GM10266 (cell line): Measurements from ENCODE around the gene SEPTIN3.

Experiments used
- DNase-seq: peaks from one replicate; pipeline ENCODE4 v3.0.0; 2012; ENCODE audit errors: extremely low spot score
- CTCF ChIP-seq: IDR thresholded peaks from 2 replicates; pipeline ENCODE4 v1.5.1; 2012; ENCODE audit warnings: mild to moderate bottlenecking, low read depth; ENCODE audit not compliant: control insufficient read depth, insufficient read depth; ENCODE audit errors: missing control alignments

SEPTIN3 gene

GRCh38 chr22:41952713-41953112 is 16.5 kb upstream of the SEPTIN3 start:
- no peak for DNase-seq
- TF ChIP-seq CTCF, result no peak

GRCh38 chr22:41957941-41958556 is 11.2 kb upstream of the SEPTIN3 start:
- no peak for DNase-seq
- no peak for TF ChIP-seq CTCF

DNA sequence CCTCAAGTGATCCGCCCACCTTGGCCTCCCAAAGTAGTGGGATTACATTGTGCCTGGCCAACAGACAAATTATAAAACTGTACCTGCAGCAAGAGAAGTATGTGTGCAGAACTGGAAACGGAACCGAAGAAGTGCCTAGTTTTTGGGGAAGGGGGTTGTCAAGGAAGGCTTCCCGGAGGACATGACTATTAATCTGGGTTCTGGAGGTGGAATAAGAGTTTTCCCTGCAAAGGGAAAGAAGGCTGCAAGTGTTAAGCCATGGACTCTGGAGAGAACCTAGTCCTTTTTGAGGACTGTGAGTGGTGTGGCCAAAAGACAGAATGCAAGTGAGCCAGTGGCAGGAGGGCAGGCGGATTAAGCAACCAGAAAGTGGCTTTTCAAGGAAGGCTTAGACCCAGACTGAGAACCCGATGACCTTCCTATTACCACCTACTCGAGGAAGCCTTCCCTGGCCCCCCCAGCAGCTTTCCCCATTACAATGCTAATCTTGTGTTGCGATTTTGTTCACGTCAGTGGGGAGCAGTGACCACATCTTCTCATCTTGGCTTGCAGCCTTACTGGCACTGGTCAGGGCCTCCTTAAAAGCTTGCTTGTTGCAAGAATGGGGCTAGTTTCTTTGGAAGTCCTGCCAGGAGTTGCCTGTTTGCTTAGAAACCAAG is 5.7 kb upstream of the SEPTIN3 start:
- no peak for TF ChIP-seq CTCF
- DNase-seq, result no peak

DNA sequence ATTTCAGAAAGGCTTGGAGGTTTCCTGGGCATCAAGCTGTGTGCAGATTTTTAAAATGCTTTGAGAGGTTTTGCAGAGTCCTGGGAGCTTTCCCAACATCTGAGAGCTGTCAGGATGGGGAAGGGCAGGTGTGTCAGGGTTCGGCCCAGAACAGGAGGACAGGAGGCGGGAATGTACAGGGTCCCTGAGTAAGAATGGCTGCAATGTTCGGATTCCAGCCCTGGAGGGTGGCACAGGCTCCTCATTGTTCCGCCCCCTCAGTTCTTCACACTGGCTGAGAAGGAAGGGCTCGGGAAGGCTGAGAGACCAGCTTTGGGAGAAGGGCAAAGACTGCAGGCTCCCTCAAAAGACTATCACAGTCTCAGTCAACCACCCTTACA is 5.1 kb upstream of the SEPTIN3 start:
- TF ChIP-seq CTCF, result no peak
- no peak for DNase-seq

GRCh38 chr22:41966225-41966606 is 3.0 kb upstream of the SEPTIN3 start:
- no peak for TF ChIP-seq CTCF
- no peak for DNase-seq

GRCh38 chr22:41966607-41967240 is 2.5 kb upstream of the SEPTIN3 start:
- peak; percentile 69 for DNase-seq
- TF ChIP-seq CTCF, result peak; percentile 9

- no peak for TF ChIP-seq CTCF
- DNase-seq, result no peak
These were observed 642 bp upstream of the SEPTIN3 start for GRCh38 chr22:41968601-41969000.
